Stimulated activated naive CD8-positive, alpha-beta T cell treated with anti-CD3 and anti-CD28 coated beads, Interleukin-15, Interleukin-2, amounts not matched to agents 100 ng/mL and 50 ng/mL, for 24 hours (primary cell): Measurements from ENCODE around the gene CYP39A1.

Experiments used
- H3K27ac Mint-ChIP-seq: one replicate; pipeline ENCODE4 v1.8.0; 2021; ENCODE audit warnings: mild to moderate bottlenecking, mixed read lengths
- H3K27me3 Mint-ChIP-seq: one replicate; pipeline ENCODE4 v1.8.0; 2021; ENCODE audit warnings: mixed read lengths
- H3K36me3 Mint-ChIP-seq: one replicate; pipeline ENCODE4 v1.8.0; 2021; ENCODE audit warnings: low read depth, mixed read lengths
- H3K4me1 Mint-ChIP-seq: one replicate; pipeline ENCODE4 v1.8.0; 2021; ENCODE audit warnings: low read depth, mixed read lengths
- H3K4me3 Mint-ChIP-seq: one replicate; pipeline ENCODE4 v1.8.0; 2021; ENCODE audit warnings: mild to moderate bottlenecking, mixed read lengths
- H3K9me3 Mint-ChIP-seq: one replicate; pipeline ENCODE4 v1.8.0; 2021; ENCODE audit warnings: mixed read lengths

Gene CYP39A1

GRCh38 chr6:46528961-46529750, 123.5 kb downstream of the CYP39A1 start:
- no peak overlapping the region for H3K27ac Mint-ChIP-seq
- no peaks in the 10 kb centered on the region for H3K36me3 Mint-ChIP-seq
- H3K9me3 Mint-ChIP-seq = no peaks in the 10 kb centered on the region

GRCh38 chr6:46526607-46527006, 126.0 kb downstream of the CYP39A1 start:
- H3K4me1 Mint-ChIP-seq = no peaks in the 10 kb centered on the region
- no peak overlapping the region for H3K4me3 Mint-ChIP-seq
- peaks cover 41% of the 10 kb centered on the region for H3K27me3 Mint-ChIP-seq
- no peaks in the 10 kb centered on the region for H3K36me3 Mint-ChIP-seq
- H3K9me3 Mint-ChIP-seq = no peaks in the 10 kb centered on the region
- H3K27ac Mint-ChIP-seq = no peak overlapping the region

More at GRCh38 chr6:46528961-46529750, 123.5 kb downstream of the CYP39A1 start:
- Mint-ChIP-seq H3K4me3 (no peak overlapping the region), H3K4me1 (no peaks in the 10 kb centered on the region), H3K27me3 (peaks cover 39% of the 10 kb centered on the region)

DNA sequence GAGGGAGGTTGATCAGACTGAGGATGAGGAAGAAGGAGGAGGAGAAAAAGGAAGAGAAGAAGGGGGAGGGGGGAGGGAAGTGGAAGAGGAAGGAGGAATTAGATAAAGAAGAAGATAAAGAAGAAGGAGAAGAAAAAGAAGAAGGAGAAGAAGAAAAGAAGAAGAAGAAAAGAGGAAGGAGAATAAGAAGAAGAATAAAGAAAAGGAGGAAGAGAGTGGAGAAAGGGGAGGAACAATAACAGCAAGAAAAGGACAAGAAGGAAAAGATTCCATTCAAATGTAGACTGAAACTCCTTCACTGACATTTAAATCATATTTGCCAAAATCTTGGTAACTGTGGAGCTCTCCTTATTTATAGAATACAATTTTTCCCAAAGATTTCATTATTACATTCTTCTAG, 127.0 kb downstream of the CYP39A1 start:
- no peaks in the 10 kb centered on the region for H3K36me3 Mint-ChIP-seq
- no peaks in the 10 kb centered on the region for H3K9me3 Mint-ChIP-seq
- peaks cover 41% of the 10 kb centered on the region for H3K27me3 Mint-ChIP-seq
- no peak overlapping the region for H3K27ac Mint-ChIP-seq
- H3K4me1 Mint-ChIP-seq = no peaks in the 10 kb centered on the region
- no peak overlapping the region for H3K4me3 Mint-ChIP-seq

DNA sequence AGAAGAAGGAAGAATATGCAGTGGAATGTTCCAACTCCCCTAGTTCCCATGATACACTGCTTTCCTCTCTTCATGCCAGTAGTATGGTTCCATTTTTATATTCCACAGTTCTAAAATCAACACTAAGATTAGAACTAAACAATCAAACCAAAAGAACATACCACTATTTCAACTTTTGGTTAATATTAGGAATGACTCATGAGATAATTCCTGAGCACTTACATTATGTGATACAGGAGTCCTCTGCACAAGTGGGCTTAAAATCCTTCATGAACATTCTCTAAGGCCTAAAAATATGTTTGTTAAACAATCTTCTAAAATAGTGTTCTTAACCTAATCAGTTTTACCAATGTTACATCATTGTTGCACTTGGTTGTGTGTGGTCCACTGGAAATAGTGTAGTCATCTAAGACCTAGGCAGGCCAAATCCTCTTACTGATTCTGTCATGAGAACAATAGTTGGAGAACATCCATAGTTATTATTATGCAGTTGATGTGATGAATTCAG, 131.1 kb downstream of the CYP39A1 start:
- Mint-ChIP-seq H3K27me3 (peaks cover 26% of the 10 kb centered on the region), H3K27ac (no peak overlapping the region), H3K4me1 (no peaks in the 10 kb centered on the region), H3K4me3 (no peak overlapping the region), H3K36me3 (no peaks in the 10 kb centered on the region), H3K9me3 (no peaks in the 10 kb centered on the region)

DNA sequence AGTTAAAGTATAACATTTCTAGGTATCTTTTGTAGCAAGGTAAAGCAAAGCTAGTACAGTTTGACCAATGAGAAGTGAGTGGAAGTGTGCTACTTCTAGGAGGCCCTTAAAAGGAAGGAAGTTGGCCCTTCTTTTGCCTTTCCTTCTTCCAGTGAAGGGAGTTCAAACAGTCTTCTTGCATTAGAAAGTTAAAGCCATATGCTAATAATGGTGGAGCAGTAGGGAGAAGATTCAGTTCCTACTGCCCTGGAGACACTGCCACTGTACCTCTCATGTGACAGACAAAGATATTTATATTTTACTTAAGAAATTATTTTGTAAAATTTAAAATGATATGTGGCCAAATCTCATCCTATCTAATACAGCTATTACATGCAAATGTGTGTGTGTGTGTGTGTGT, 135.4 kb downstream of the CYP39A1 start:
- H3K36me3 Mint-ChIP-seq = no peaks in the 10 kb centered on the region
- H3K27ac Mint-ChIP-seq = no peak overlapping the region

DNA sequence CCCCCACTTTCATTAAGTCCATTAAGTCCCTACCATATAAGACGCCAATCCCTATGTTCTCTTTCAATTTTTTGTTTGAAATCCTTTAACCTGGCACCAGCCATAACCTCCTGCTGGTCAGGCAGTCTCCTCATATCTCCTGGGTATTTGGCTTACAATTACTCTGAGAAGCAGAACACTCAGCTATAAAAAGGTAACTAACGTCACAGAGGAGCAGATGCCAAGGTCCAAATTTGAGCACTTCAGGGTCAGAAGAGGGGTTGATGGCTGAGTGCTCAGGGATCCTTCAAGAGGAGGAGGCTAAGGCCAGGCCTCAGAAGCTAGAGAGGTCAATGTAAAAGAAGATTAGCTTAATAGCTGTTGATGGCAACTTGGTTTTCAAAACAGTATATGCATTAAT, 139.1 kb downstream of the CYP39A1 start:
- Mint-ChIP-seq H3K36me3 (no peaks in the 10 kb centered on the region), H3K27me3 (peaks cover 5% of the 10 kb centered on the region), H3K4me1 (no peaks in the 10 kb centered on the region), H3K27ac (no peak overlapping the region), H3K9me3 (no peaks in the 10 kb centered on the region), H3K4me3 (no peak overlapping the region)

More for the DNA sequence above, 135.4 kb downstream of the CYP39A1 start:
- H3K4me1 Mint-ChIP-seq = no peaks in the 10 kb centered on the region
- H3K9me3 Mint-ChIP-seq = no peaks in the 10 kb centered on the region
- H3K27me3 Mint-ChIP-seq = peaks cover 3% of the 10 kb centered on the region
- H3K4me3 Mint-ChIP-seq = no peak overlapping the region

- H3K27me3 Mint-ChIP-seq = peaks cover 5% of the 10 kb centered on the region
- no peaks in the 10 kb centered on the region for H3K4me1 Mint-ChIP-seq
Observed at GRCh38 chr6:46511320-46511719, 141.3 kb downstream of the CYP39A1 start.

DNA sequence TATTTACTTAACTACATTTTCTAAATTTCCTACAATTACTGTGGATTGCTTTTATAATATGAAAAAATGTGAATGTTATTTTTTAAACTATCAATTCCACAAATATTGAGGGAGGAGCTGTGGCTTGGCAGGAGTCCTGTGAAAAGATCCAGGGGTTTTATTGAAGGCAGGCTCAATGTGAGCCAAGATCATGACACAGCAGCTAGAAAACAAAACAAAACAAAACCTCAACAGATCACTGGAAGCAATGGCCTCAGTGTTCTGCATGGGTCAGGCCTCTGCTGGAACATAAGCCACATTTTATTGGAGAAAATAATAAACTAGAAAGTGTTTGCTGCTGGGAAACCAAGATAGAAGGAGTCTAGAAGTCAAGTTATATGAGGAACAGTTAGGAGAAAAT, 142.0 kb downstream of the CYP39A1 start:
- no peak overlapping the region for H3K4me3 Mint-ChIP-seq
- no peaks in the 10 kb centered on the region for H3K36me3 Mint-ChIP-seq
- H3K27ac Mint-ChIP-seq = no peak overlapping the region
- H3K4me1 Mint-ChIP-seq = no peaks in the 10 kb centered on the region
- H3K27me3 Mint-ChIP-seq = peaks cover 5% of the 10 kb centered on the region
- H3K9me3 Mint-ChIP-seq = no peaks in the 10 kb centered on the region

More at GRCh38 chr6:46511320-46511719, 141.3 kb downstream of the CYP39A1 start:
- H3K9me3 Mint-ChIP-seq = no peaks in the 10 kb centered on the region
- no peaks in the 10 kb centered on the region for H3K36me3 Mint-ChIP-seq
- H3K4me3 Mint-ChIP-seq = no peak overlapping the region
- no peak overlapping the region for H3K27ac Mint-ChIP-seq

DNA sequence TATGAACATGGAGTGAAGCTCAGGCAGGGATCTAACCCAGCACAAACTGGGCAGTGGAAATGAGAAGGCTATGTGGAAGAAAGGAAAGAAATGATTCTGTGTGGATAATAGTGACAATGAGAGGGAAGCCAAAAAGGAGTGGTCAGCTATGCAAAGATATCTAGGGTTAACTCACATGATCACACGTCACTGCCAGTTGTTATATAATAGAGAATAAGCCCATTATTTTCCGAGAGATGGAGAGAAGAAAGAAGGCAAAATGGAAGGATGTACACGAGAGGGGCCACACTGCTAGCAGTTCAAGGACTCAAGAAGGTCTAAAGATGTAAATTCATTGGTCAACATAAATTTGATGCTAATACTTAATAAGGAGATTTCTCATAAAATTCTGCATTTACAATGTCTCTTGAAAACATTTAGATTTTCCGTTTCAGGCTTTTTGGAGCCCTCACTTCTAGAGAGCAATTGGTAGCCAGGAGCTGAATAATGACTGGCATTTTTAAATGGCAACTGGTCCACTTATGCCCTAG, 142.6 kb downstream of the CYP39A1 start:
- Mint-ChIP-seq H3K27ac (no peak overlapping the region), H3K4me3 (no peak overlapping the region), H3K36me3 (no peaks in the 10 kb centered on the region), H3K9me3 (no peaks in the 10 kb centered on the region), H3K27me3 (peaks cover 10% of the 10 kb centered on the region), H3K4me1 (no peaks in the 10 kb centered on the region)

DNA sequence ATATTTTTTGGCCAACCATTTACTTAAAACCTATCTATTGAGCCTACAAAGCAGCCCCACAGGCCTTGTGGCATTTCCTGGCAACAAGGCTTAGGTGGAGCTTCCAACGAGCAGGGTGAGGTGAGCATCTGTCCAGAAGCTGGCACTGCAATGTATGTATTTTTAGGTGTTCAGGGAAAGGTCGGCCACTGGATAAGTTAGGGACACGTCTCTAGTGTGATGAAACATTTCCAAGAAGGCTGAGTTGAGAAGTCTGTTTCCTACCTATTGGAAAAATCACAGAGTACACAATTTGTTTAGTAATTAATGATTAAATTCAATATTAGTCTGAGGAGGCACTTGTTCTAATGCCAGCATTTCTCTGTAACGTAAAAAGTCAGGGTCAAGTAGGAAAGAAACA, 143.6 kb downstream of the CYP39A1 start:
- no peaks in the 10 kb centered on the region for H3K9me3 Mint-ChIP-seq
- H3K36me3 Mint-ChIP-seq = no peaks in the 10 kb centered on the region
- H3K4me3 Mint-ChIP-seq = no peak overlapping the region
- no peaks in the 10 kb centered on the region for H3K4me1 Mint-ChIP-seq
- peaks cover 10% of the 10 kb centered on the region for H3K27me3 Mint-ChIP-seq
- H3K27ac Mint-ChIP-seq = no peak overlapping the region

DNA sequence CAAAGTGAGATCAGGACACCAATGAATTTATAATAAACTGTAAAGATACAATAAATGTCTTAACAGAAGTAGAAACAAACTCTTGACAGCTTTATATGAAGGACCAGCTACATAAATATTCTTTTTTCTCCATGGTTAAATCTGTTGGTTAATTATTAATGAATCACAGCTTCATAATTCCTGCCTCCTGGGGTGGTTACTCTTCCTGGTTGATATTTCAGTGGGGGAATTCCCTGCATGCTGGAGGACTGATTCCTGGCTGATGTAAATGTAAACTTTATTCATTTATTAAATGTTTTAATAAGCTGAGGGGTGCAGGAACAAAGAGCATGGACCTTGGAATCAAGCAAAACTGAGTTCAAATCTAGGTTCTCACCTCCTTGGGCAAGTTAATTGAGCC, 145.2 kb downstream of the CYP39A1 start:
- Mint-ChIP-seq H3K4me1 (no peaks in the 10 kb centered on the region), H3K27ac (no peak overlapping the region), H3K36me3 (no peaks in the 10 kb centered on the region), H3K4me3 (no peak overlapping the region), H3K27me3 (peaks cover 10% of the 10 kb centered on the region), H3K9me3 (no peaks in the 10 kb centered on the region)

- Mint-ChIP-seq H3K4me3 (no peak overlapping the region), H3K36me3 (no peaks in the 10 kb centered on the region), H3K27ac (no peak overlapping the region), H3K27me3 (peaks cover 14% of the 10 kb centered on the region), H3K4me1 (no peaks in the 10 kb centered on the region), H3K9me3 (no peaks in the 10 kb centered on the region)
Observed at GRCh38 chr6:46505693-46506512, 146.7 kb downstream of the CYP39A1 start.

DNA sequence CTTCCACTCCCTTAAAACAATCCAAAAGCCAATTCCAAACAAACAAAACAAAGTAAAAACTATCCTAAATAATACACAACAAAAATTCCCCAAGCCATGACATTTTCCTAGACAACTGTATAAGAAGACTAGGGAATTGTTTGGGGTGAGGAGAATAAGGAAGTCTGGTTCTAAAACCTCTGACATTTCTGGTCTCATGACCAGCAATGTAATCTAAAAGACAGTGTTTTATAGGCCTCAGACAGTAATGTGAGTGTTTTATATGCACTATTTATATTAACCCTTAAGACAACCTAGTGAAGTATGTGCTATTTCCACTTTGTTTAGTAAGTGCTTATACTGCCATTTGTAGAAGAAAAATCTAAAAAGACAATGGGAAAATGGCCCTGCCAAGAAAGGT, 148.4 kb downstream of the CYP39A1 start:
- Mint-ChIP-seq H3K4me3 (no peak overlapping the region), H3K4me1 (no peaks in the 10 kb centered on the region), H3K27me3 (peaks cover 21% of the 10 kb centered on the region)

GRCh38 chr6:46502486-46503119, 150.0 kb downstream of the CYP39A1 start:
- H3K9me3 Mint-ChIP-seq = no peaks in the 10 kb centered on the region
- H3K27ac Mint-ChIP-seq = no peak overlapping the region
- no peak overlapping the region for H3K4me3 Mint-ChIP-seq
- no peaks in the 10 kb centered on the region for H3K36me3 Mint-ChIP-seq
- H3K27me3 Mint-ChIP-seq = peaks cover 25% of the 10 kb centered on the region
- no peaks in the 10 kb centered on the region for H3K4me1 Mint-ChIP-seq

More for the DNA sequence above, 148.4 kb downstream of the CYP39A1 start:
- Mint-ChIP-seq H3K9me3 (no peaks in the 10 kb centered on the region), H3K36me3 (no peaks in the 10 kb centered on the region), H3K27ac (no peak overlapping the region)
